Measurements from ENCODE around the gene MCM8.

The MCM8 gene

DNA sequence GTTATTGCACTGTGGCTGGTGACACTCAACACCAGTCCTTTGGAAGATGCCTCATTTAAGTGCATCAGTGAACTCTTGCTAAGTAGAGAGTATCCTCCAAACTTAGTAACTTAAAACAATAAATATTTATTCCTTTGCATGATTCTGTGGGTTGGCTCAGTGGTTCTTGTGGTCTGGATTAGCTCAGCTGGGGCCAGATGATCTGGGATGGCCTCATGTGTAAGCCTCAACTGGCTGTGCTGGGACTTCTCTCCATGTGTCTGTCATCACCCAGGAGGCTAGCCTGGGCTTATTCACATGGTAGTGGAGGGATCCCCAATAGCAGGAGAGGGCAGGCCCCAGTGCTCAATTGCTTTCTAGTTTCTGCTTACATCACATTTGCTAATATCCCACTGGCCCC, 95.1 kb downstream of the MCM8 start:
- peak; percentile 26 for DNase-seq

DNA sequence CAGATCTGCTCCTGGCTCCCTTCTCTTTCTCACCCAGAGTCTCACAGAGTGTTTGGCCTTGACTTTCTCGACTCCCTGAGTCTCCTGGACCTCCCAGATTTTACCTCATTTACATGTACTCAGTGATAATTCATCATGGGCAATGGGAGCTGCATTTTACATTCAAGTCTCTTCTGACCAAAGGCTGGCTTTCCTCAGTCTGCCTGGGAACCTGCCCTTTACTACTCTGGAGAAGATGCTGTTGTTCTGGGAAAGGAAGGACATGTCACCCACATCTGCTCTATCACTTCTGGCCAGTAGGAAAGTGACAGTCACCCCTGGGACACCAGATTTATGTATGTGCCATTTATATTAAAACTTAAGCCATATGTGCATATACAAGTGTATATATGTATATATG, 96.0 kb downstream of the MCM8 start:
- no peak for DNase-seq

DNA sequence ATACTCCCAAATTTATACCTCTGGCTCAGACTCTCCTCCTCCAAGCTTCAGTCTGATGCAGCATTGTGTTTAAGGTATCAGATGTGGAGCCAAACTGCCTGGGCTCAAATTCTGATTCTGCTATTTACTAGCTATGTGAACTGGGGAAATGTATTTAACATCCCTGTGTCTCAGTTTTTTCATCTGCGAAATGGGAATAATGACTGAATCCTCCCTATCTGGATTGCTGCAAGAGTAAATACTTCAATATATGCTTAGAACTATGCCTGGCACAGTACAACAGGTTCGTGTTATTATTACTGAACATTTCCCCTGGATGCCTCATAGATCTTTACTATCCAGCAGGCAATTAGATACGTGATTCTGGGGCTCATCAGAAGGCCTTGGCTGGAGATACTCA, 97.9 kb downstream of the MCM8 start:
- DNase-seq = no peak

Data from fibroblast of skin of scalp (primary cell).